HTR-8/SVneo (cell line): ENCODE measurements around the gene SNTG2.

Experiments
- DNase-seq: peaks from one replicate; pipeline ENCODE4 v3.0.0; 2011; ENCODE audit warnings: low spot score, mixed read lengths; ENCODE audit not compliant: insufficient read length
- FAIRE-seq: peaks from 2 replicates; lab custom pipeline; 2011; peaks lifted over from hg19 to GRCh38; lab: Jason Lieb, UNC

The SNTG2 gene

DNA sequence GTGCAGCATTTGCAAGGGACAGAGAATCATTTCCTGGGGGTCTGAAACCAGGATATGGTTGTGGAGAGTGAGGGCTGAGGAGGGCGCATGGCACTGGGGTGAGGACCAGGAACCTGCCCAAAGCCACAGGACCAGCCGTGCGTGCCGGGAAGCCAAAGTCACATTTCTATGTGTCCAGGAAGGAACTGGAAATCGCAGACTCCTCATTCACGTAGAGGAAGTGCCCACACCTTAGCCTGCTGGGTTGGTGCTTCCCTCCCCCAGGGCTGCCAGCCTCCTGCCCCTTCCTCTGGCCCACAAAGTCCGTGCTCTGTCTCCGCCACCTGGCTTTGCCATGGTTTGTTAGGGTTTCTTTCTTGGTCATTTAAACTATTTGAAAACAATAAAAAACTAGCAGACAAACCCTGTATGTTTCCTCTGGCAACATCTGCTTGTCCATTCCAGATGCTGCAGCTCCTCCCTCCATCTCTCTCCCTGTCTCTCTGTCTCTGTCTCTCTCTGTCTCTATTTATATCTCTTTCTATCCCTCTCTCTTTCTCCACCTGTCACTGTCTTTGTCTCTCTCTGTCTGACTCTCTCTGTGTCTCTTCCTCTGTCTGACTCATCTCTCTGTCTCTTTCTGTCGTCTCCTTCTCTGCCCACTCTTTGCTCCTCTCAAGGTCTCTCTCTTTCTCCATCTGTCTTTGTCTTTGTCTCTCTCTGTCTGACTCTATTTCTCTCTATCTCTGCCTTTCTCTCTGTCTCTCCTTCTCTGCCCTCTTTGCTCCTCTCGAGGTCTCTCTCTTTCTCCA lies 299.4 kb downstream of the SNTG2 start:
- DNase-seq = no peak
- FAIRE-seq = no peak

DNA sequence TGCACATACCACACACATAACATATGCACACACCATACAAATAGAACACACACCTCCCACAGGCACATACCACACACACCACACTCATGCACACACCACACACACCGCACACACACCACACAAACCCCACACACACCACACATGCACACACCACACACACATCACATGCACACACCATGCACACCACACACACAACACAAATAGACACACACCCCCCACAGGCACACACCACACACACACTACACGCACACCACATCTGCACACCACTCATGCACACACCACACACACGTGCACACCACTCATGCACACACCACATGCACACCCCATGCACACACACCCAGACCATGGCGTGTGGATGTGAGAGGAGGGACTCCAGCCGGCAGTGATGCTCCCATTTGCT lies 300.9 kb downstream of the SNTG2 start:
- no peak for FAIRE-seq

DNA sequence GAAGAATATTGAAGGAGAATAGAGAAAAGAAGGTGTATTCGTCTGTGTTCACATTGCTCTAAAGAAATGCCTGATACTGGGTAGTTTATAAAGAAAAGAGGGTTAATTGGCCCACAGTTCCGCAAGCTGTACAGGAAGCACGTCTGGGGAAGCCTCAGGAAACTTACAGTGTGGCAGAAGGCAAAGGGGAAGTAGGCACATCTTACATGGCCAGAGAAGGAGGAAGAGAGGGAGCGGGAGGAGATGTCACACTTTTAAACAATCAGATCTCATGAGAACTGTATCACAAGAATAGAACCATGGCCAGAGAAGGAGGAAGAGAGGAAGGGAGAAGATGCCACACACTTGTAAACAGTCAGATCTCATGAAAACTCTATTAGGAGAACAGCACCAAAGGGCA lies 303.0 kb downstream of the SNTG2 start:
- DNase-seq (no peak), FAIRE-seq (no peak)

More for the DNA sequence above, 300.9 kb downstream of the SNTG2 start:
- DNase-seq = no peak

DNA sequence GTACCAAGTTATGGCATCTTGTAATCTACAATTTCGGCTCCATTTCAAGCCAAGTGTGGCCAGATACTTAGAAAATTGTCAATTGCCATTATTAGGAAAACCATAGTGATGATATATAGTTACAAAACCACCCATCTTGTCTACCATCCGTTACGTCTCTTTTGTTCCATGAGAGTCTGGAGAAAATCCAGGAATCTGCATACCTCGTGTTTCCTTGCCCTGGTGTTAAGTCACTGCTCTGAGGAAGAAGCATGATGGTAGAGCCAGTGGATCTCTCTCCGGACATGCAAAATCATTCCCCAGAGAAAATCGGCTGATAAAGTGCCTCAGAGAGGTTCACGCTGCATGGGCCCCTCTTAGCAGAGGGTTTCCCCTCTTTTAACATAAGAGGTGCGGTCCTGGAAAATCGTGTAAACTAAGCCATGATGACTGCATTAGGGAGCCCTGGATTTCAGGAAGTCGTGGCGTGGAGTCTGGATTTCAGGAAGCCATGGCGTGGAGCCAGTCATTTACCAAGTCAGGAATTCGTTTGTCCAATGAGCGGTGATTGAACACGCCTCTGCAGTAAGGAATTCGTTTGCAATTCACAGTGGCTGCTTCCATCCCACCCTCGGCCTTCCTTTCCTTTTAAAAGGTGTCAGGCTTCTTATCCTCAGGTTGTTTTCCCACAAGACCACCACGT lies 304.2 kb downstream of the SNTG2 start:
- FAIRE-seq (no peak), DNase-seq (no peak)

GRCh38 chr2:1256632-1257324 lies 306.1 kb downstream of the SNTG2 start:
- DNase-seq = no peak
- FAIRE-seq = no peak

- FAIRE-seq = no peak
- DNase-seq = no peak
These were observed 306.7 kb downstream of the SNTG2 start for GRCh38 chr2:1257334-1257733.

DNA sequence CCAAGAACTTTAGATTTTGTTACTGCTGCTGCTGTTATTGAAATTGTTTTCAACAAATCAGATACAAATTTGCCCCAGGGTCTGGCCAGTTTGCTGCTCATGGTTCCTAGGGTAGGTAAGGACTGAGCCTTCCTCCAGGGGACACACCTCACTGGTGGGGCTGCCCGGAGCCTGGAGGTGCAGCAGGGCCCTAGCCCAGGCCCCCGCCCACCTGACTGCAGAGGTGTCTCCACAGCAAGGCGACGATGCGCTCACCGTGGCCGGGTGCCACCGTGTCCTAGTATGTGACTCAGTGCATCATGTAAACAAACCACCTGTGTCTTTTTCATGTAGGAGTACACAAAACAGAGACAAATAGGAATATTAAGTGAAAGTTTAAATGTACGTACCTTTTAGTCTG lies 309.1 kb downstream of the SNTG2 start:
- no peak for DNase-seq
- no peak for FAIRE-seq

- DNase-seq (no peak), FAIRE-seq (no peak)
These were observed 312.0 kb downstream of the SNTG2 start for GRCh38 chr2:1262609-1263008.

- no peak for FAIRE-seq
- DNase-seq = no peak
These were observed 314.8 kb downstream of the SNTG2 start for GRCh38 chr2:1265454-1265853.

GRCh38 chr2:1266351-1266750 lies 315.7 kb downstream of the SNTG2 start:
- DNase-seq = no peak
- FAIRE-seq = no peak

- DNase-seq = no peak
- no peak for FAIRE-seq
These were observed 317.4 kb downstream of the SNTG2 start for GRCh38 chr2:1268034-1268433.

GRCh38 chr2:1269812-1270211 lies 319.2 kb downstream of the SNTG2 start:
- FAIRE-seq (no peak), DNase-seq (no peak)

- no peak for FAIRE-seq
- DNase-seq = no peak
These were observed 322.2 kb downstream of the SNTG2 start for GRCh38 chr2:1272835-1273234.

- DNase-seq (no peak), FAIRE-seq (no peak)
These were observed 327.0 kb downstream of the SNTG2 start for GRCh38 chr2:1277634-1278033.

DNA sequence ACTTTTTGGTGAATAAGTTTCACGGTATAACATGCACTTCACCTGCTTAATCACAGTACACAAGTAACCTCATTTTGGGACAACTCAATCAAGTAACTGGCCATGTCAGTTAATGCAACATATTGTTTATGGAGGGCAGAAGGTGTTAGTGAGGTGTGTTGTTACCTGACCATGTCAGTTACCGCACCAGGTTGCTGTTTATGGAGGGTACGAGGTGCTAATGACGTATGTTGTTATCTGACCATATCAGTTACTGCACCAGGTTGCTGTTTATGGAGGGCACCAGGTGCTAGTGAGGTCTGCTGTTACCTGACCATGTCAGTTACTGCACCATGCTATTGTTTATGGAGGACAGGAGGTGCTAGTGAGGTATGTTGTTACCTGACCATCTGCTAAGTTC lies 327.5 kb downstream of the SNTG2 start:
- DNase-seq (no peak), FAIRE-seq (no peak)

GRCh38 chr2:1278861-1279260 lies 328.2 kb downstream of the SNTG2 start:
- FAIRE-seq (no peak), DNase-seq (no peak)

DNA sequence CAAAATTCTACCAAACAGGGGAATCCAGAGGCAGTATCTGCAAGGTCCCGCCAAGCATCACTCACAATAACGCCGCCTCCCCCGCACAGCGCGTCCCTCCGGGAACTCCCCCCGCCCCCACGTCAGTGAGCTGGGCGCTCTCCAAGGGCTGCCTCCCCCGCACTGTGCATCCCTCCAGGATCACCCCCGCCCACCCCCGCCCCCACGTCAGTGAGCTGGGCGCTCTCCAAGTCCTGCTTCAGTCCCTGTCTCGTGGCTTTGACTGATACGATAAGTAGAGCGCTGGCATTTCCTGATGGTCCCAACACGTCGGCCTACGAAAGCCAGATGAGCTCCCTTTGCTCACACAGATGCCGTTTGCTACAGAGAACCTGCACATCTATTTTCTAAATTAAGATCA lies 331.9 kb downstream of the SNTG2 start:
- no peak for FAIRE-seq
- no peak for DNase-seq

GRCh38 chr2:1283020-1283801 lies 332.6 kb downstream of the SNTG2 start:
- DNase-seq = no peak
- FAIRE-seq = no peak

- no peak for DNase-seq
- FAIRE-seq = no peak
These were observed 333.2 kb downstream of the SNTG2 start for GRCh38 chr2:1283871-1284270.

- FAIRE-seq = no peak
- no peak for DNase-seq
These were observed 336.3 kb downstream of the SNTG2 start for GRCh38 chr2:1286929-1287328.
